MV-4-11 (cell line): ENCODE results near the gene CD96.

Experiments
- DNase-seq: peaks from one replicate; lab custom pipeline; 2025; lab: John Stamatoyannopoulos, UW

The CD96 gene

DNA sequence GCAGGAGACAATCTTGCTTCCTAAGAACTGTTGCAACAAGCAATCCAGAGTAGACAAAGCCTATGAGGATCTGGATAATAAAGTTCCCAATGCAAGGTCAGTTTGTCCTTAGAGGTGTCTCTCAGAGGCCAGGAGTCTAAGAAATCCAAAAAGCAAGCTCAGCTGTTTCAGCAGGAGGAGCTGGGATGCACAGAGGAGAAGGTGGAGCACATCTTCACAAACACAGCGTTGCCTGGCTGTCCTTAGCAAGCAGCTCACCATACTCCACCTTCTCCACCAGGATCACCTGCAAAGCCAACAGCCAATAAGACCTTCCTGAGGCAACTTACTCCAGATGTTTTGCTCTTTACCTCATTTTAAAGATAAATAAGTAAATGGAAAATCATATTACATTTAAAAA, 52.8 kb downstream of the CD96 start:
- no peak for DNase-seq

DNA sequence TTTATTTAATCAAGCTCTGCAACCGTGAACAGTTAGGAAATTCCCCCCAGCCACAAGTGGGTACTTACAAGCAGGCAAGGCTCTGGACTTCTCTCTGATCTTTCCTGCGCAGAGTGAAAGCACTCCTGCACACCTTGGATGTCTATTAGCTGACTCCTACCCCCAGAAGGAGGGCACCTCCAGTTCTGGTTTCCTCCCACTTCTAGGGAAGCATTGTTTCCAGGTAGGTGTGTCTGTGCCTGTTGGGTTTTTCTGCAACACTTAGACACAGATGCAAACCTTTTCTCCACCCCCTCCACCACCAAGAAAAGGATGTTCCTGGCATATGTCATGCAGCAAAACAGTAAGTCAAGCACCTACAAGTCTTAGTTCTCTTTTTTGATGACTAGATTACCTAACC, 53.2 kb downstream of the CD96 start, which contains the start of gene ZBED2:
TSS of gene ZBED2 (minus strand) at position 115 of the 400 bp plus-strand sequence. CDS start 1,145 bp downstream, outside the sequence.
- DNase-seq: no peak

DNA sequence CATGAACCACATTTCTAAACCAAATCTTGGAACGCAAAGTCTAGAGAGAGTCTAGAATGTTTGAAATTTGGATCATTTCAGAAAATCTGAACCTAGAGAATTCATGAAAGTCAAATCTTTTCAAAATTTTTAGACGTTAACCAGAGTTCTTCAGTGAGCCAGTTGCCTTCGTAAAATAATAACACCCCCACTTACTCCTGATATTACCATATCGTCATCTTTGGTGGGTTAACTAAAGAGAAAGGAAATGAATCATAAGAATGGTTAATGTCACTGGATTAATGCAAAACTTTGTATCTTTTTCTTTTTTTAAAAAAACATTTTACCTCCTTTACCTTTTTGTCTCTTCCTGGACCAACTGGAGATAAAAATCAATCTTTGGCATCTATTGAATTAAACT, 54.3 kb downstream of the CD96 start:
- DNase-seq: no peak

DNA sequence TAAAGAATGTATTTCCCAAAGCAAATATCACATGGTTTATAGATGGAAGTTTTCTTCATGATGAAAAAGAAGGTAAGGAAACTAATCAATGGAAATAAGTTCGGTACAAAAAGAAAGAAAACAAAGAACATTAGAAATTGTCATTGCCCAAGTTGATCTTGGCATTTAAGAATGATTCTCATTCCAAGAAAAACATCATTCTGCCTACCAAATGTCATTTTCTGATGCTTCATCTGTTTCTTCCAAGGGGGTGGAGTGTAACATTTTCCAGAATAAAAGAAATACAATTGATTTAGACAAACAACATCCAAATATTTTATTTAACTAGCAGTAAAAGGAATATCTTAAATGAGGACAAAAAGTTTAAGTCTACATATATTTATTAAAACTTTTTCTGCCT, 56.1 kb downstream of the CD96 start:
- DNase-seq: no peak

DNA sequence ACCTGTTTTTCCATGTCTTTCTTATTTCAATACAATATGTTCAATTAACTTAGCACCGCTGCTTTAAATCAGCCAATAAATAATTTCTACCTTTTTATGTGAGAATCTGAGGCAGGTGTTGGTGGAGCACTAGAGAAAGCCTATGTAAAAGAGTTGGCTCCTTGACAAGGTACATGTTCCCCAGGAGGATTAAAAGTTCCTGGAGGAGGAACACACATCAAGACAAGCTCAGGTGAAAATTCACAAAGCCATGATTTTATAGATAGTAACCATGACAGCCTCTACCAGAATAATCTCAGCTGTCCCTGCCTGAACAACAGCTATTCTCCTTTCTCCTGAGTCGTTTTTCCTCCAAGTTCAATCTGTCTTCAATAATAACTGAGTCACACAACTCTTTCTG, 56.6 kb downstream of the CD96 start:
- no peak for DNase-seq

DNA sequence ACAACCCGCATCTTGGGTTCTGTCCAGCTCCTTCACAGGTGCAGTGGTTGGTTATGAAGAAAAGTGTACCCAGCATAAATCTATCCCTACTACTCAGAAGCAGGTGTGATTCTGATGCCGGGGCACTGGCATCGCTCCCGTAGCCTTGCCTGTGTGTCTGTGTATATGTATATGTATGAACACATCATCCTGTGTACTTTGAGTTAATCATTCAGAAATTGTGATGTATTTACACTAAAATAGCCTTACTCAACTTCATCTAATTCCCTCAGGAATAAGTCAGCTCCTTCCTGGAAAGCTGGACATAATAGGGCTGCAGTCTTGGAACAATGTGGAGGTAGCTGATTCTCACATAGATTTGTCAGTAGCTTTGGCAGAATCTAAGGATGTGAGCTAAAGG, 59.8 kb downstream of the CD96 start:
- DNase-seq: no peak

DNA sequence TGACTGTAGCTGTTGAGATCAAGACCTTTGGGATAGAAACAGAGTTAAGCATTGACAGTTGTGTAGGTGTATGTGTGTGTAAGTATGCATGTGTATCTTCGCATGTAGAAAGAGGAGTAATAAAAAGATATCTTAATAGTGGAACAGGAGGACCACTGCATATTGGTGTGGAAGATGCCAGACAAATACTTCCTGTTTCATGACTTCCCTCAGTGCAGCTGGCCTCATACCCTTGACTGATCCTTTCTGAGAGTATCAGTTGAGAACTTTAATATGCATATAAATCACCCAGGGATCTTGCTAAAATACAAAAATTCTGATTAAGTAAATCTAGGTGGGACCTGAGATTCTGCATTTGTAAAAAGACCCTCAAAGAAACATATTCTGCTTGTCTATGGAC, 61.7 kb downstream of the CD96 start:
- no peak for DNase-seq

DNA sequence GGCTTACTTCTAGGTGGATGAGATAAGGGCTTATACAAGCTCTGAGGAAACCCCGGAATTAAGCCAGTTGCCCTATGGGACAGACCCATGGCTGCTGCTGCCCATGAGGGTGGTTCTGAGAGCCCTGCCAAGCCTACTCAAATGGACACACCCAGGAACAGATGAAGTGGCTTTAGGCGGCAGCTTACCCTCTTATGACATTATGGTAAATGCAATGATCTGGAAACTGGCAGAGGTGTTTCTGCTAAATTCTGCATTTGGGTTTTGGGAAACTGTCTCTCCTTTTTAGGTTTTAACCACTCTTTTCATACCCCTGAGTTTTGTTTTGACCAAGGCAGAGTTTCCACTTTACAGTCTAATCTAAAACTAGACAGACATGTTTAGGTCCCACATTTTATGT, 62.1 kb downstream of the CD96 start:
- DNase-seq: no peak

DNA sequence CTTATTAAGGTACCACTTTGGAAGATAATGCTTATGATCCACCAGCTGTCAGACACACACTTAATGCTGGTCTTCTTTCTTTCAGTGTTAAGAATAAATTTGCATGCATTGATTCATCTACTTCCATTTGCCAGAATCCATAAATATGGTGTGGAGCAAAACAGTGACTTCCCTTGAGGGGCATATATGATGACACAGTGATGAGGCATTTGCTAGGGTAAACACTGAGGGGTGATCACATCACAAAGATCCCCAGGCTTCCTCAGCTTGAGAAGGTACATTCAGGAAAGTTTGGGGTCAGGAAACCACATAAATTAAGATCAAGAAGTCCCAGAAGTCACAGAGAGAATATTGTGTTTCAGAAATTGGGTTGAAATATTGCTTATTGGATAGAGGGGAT, 63.0 kb downstream of the CD96 start:
- no peak for DNase-seq

DNA sequence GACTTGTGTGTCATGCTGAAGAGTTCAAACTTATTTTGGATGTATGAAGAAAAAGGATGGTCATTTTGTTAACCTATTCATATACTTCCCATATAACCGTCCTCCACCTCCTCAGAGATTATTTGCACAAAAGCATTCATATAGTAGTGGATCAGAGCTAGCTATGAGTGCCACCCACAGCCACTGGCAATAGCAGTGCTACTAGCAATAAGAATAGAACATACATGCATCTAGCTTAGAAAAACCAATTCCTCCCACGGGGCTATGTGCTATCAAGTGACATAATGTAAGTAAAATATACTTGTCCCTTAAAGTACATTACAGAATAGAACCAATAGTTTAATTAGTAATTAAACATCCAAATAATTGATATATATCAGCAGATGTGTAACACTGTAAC, 63.5 kb downstream of the CD96 start:
- DNase-seq: no peak

DNA sequence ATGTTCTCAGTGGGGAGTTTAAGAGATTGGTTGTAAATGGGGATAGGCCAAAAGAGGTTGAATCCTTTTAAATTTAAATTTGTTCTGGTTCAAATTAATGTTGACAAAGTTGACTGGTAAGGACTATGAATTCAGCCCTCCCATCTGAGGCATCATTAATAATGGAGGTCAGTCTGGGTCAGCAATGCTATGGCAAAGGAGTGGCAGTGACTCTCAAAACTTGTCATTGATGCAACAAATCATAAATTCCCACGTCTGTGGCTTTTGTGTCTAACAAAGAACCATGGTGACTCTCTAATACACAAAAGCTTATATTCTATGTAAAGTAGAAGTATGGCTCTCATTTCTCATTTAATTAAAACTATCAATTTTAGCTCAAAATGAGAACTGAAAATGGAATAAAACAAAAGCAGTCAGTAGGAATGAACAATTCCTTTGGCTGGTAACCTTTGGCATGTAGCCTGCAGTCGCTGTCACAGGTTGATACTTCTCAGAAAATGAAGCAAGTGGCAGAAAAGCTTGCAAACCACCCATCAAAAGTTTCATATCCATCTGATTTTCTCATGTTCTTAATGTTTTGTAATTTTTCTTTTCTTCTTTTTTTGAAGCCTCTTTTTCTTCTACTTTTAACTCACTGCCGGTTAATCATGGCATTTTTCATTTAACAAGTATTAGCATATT, 65.4 kb downstream of the CD96 start:
- DNase-seq: no peak

DNA sequence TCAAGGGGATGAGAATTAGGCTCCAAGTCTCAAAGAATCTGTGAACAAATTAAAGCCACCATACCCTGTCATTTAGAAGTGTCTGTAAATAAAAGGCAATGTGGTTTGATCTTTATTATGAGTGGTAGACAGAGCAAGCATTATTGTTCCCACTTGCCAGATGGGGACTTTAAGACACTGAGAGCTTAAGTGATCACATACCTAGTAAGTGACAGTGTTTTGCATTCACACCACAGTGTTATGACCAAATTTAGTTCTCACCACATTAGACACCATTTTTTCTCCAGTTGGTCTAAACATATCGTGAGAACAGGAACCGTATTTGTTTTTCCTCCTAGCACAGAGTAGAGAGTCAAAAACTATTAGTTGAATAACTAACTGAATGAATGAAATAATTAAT, 66.4 kb downstream of the CD96 start:
- DNase-seq: no peak

DNA sequence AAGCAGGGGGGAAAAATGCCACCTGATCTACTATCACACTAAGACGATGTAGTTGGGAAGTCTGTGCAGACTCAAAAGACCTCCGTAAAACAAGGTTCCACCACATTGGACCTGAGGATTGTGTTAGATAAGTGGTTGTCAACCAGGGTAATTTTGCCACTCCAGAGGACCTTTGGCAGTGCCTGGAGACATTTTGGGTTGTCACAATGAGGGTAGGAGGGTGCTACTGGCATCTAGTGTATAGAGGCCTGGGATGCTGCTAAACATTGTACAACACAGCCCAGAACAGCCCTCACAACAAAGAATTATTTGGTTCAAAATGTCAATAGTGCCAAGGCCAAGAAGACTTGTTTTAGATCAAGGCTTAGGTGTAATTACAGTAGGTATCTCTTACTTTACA, 67.7 kb downstream of the CD96 start:
- no peak for DNase-seq

DNA sequence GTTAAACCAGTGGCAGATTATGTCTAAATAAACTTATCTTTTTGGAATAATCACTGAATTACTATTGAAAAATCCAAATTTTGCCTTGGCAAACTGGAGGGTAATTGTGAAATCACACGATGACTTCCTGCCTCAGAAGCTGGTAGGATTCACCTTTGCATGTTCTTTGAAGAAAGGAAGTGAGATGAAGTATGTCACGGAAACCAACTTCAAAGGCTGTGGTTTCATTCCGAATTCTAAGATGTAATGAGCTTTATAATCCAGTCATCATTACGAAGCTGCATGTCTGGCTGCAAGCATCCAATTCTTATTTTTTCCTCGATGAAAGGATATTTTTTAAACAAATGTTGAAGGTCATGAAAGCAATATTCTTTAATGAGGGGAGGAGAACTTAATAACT, 68.2 kb downstream of the CD96 start:
- DNase-seq: no peak

DNA sequence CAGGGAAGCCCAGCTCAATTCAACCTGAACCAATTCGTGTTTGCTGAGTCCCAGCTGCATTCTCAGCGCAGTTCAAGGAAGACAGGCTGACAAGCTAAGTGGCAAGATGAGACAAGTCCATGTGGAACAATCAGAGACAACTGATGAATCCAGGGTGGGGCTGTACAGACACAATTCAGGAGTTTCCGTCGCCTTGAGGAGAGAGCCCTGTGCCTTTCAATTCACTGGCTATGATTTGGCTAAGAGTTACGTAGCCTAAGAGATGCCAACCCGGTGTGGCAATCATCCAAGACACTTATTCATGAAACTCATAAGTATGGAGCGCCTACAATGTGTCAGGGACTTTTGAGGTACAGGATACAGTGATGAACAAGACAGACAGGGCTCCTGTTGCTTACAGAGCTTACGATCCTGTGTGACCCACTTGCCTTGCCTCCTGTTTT, 68.6 kb downstream of the CD96 start:
- DNase-seq: no peak

DNA sequence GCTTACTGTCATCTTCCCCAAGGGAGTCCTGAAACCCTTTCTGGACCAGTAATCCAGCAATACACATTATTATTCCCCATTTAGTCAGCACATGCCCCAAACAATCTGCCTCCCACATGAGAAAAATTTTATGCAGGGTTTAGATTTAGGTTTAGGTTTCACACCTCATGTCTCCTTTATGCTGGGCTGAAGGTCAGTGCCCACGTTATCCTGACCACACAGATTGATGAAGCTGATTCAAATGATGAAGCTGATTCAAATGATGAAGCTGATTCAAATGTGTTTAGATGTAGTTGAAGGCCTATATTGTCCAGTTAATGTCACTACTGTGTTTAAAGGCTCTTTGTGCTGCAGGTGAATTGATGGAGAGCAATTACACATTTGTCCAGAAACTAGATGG, 71.3 kb downstream of the CD96 start:
- no peak for DNase-seq

DNA sequence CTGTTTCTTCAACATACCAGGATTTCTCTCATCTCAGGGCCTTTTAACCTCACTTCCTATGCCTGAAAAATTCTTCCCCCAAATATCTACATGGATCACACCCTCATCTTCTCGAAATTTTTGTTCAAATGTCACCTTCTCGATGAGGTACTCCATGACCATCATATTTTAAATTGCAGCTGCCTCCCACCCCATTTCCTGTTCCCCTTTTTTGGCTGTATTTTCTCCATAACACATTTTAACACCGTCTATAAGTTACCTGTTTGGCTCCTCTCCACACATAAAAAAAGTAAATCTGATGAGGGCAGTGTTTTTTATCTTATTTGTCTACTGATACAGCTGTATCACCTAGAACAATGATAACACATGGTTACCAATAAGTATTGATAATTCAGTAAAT, 73.9 kb downstream of the CD96 start:
- DNase-seq: no peak

DNA sequence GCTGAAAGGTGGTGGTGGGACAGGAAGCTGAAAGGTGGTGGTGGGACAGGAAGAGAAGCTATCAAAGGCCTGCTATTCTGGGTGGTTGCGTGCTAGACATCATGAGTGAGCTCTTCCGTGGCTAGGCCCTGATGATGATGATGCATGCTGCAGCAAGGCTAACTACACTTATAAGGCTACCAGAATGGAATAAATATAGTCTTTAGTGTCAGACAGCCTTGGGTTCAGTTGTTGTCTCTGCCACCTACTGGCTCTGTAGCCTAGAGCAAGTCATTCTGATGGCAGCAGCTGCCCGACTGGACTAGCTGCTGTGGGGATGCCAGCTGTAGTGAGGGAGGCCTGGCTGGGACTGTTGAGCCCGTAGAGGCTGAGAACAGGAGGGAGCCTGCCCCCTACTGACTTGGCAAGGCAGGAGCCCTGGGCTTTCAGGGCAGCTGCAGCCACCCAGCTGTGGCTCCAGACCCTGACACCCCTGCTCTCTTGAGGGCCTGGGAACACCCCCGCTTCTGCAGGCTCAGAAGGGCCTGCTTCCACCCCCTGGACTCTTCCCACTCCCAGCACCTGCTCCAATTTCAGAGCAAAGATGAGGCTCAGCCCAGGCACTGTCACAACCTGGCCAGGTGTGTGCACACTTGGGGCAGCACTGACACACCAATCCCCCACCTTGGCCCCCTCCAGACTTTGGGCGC, 74.6 kb downstream of the CD96 start:
- no peak for DNase-seq

DNA sequence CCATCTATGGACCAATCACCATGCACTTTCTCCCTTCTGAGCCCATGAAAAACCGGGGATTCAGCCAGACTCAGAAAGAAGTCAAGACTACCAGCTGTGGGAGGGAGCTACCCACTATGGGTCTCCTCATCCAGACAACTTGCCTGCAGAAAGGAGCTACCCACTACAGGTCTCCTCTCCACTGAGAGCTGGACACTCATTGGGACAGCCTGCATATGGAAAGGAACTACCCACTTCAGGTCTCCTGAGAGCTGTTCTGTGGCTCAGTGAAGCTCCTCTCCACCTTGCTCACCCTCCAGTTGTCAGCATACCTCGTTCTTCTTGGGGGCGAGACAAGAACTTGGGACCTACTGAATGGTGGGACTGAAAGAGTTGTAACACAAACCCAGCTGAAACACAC, 75.4 kb downstream of the CD96 start:
- DNase-seq: no peak

DNA sequence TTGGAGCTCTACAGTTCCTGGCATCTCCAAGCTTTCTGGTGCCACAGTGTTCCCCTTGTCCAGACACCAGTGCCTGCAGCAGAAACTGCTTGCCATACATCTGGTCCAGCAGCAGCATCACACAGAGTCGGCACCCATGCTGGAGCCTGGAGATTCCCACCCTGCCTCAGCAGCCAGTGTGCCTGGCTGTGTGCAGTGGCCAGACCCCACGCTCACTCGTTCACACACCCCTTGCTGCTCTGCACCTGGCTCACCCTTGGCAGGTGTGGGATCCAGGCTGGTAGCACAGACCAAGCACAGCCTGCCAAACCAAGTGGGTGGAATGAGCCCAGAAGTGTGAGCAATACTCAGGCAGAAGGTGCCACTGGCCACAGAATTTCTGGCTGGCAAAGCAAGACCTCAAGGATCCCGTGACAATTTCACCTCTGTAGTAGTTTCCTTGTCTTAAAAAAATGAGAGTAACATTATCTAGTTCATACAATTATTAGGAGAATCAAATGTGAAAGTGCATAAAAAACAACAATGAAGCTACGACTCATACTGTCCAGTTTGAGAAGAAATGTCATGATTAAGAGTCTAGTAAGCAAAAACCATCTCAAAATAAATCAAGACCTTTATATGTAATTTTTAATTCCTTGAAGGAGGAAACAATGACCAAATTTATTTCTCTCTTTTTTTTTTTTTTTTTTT, 76.1 kb downstream of the CD96 start:
- DNase-seq: no peak

DNA sequence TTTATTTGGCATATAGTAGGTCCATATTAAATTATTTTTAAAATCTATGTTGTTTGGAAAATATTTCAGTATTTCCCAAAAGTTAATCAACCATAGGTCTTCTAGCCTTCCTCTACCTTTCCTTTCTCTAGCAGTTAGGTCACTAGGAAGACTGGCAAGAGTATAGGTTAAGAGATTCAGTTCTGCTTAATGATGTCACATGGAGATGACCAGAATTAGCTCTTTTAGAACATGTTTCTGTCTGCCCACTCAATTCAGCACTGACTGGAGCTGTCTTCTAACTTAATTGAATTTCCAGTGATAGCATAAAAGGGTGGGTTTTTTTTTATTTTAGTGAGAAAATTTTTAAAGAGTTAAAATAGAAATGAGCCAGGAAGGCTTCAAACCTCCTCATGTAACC, 76.9 kb downstream of the CD96 start:
- DNase-seq: no peak

DNA sequence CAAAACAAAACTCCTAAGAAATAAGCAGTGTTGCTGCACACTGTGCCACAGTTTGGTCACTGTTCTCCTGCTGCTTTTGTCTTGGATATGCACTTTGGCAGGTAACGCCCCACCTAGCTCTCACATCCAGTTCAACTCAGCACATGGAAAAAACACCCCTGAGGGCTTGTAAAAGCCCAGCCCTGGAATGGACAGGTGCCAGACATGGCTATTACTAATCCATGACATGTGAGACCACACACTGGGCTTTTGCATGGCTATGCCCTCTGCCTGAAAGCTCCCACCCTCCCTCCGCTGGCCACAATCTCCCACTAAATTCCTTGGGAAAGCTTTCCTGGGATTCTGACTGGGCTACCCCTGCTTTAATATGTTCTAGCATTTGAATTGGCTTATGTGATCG, 77.8 kb downstream of the CD96 start:
- DNase-seq: no peak

DNA sequence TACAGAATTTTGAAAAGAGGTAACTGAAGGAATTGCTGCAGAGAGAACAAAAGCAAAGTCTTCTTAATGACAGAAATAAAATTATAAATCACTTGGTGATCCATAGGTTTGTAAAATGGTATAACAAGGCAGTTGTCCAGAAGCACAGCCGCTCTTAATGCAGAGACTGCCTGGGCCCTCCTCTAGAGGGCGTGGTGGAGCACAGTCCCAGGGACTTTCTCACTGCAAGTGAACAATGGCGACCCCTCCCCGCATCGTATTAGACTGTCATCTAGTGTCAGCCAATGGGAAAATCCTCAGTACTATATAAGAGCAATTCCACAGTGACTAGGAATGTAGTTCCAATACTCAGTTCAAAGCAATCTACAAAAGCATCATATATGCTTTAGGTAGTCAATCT, 79.5 kb downstream of the CD96 start:
- DNase-seq: no peak
